GM23338 (cell line): ENCODE measurements around the gene NQO1. TPM values are rescaled to one million over a fixed set of nuclear protein-coding genes. Genes with fewer than 3 reads are reported as not detected.

ENCODE experiments used
- ATAC-seq: fragments of 200-7000 bp; cut with Tn5 transposase; 3 replicates; pipeline ENCODE4 v1.9.1; 2020
- DNase-seq: peaks from one replicate; pipeline ENCODE4 v3.0.0-alpha.2; 2015; ENCODE audit warnings: low spot score
- H2AFZ ChIP-seq: fragments of 200-600 bp; sonication (generic); 2 replicates; pipeline ENCODE4 v1.8.0; 2016; ENCODE audit warnings: antibody characterized with exemption, mild to moderate bottlenecking, moderate library complexity
- H3F3A ChIP-seq: fragments of 200-600 bp; sonication (generic); replicated peaks from 2 replicates; pipeline ENCODE4 v1.8.0; 2017; ENCODE audit warnings: antibody characterized with exemption, mixed run types, low read depth
- H3K27ac ChIP-seq: fragments of 200-600 bp; sonication (generic); 2 replicates; pipeline ENCODE4 v1.6.1; 2016; ENCODE audit warnings: low read depth
- H3K27me3 ChIP-seq: fragments of 200-600 bp; sonication (generic); 2 replicates; pipeline ENCODE4 v1.8.0; 2016; ENCODE audit warnings: mild to moderate bottlenecking, mixed run types, moderate library complexity; ENCODE audit not compliant: insufficient read depth
- H3K36me3 ChIP-seq: fragments of 200-600 bp; sonication (generic); 2 replicates; pipeline ENCODE4 v1.8.0; 2016; ENCODE audit warnings: mild to moderate bottlenecking; ENCODE audit not compliant: insufficient read depth
- H3K4me1 ChIP-seq: fragments of 200-600 bp; sonication (generic); 2 replicates; pipeline ENCODE4 v1.8.0; 2016; ENCODE audit warnings: mild to moderate bottlenecking, moderate library complexity; ENCODE audit not compliant: insufficient read depth
- H3K4me2 ChIP-seq: fragments of 200-600 bp; sonication (generic); 2 replicates; pipeline ENCODE4 v1.7.1; 2017; ENCODE audit warnings: mixed run types
- H3K4me3 ChIP-seq: fragments of 200-600 bp; sonication (generic); 2 replicates; pipeline ENCODE4 v1.6.1; 2016; ENCODE audit warnings: mixed run types
- H3K79me2 ChIP-seq: fragments of 200-600 bp; sonication (generic); replicated peaks from 2 replicates; pipeline ENCODE4 v1.8.0; 2017; ENCODE audit warnings: mild to moderate bottlenecking; ENCODE audit not compliant: insufficient read depth
- H3K9me2 ChIP-seq: fragments of 200-600 bp; sonication (generic); 2 replicates; pipeline ENCODE4 v1.8.0; 2017; ENCODE audit not compliant: insufficient read depth
- H4K20me1 ChIP-seq: fragments of 200-600 bp; sonication (generic); replicated peaks from 2 replicates; pipeline ENCODE4 v1.8.0; 2017; ENCODE audit warnings: mild to moderate bottlenecking; ENCODE audit not compliant: insufficient read depth
- H3K27ac Mint-ChIP-seq: 2 replicates; pipeline ENCODE4 v1.8.0; 2020; ENCODE audit warnings: inconsistent platforms, mild to moderate bottlenecking, moderate library complexity, mixed read lengths
- H3K27me3 Mint-ChIP-seq: 3 replicates; pipeline ENCODE4 v1.8.0; 2022; ENCODE audit warnings: low read depth, mild to moderate bottlenecking, moderate library complexity, mixed read lengths, inconsistent platforms; ENCODE audit not compliant: insufficient read depth, poor library complexity
- H3K36me3 Mint-ChIP-seq: 3 replicates; pipeline ENCODE4 v1.8.0; 2021; ENCODE audit warnings: low read depth, mild to moderate bottlenecking, inconsistent platforms, moderate library complexity, mixed read lengths
- H3K4me1 Mint-ChIP-seq: 3 replicates; pipeline ENCODE4 v1.8.0; 2020; ENCODE audit warnings: mild to moderate bottlenecking, inconsistent platforms, mixed read lengths
- H3K4me3 Mint-ChIP-seq: 3 replicates; pipeline ENCODE4 v1.8.0; 2021; ENCODE audit warnings: moderate library complexity, mild to moderate bottlenecking, inconsistent platforms, mixed read lengths
- H3K9me3 Mint-ChIP-seq: 3 replicates; pipeline ENCODE4 v1.8.0; 2020; ENCODE audit warnings: moderate library complexity, mild to moderate bottlenecking, inconsistent platforms, mixed read lengths
- CREB1 ChIP-seq: fragments of 250-450 bp; sonication (Bioruptor Pico); IDR thresholded peaks from 2 replicates; pipeline ENCODE4 v1.5.0; 2020; ENCODE audit warnings: low read depth, mild to moderate bottlenecking, moderate library complexity
- CTCF ChIP-seq, 2 experiments: fragments of 200-600 bp in 1 of 2; sonication (generic) in 1 of 2; conservative IDR thresholded peaks; 2 replicates each; pipeline versions ENCODE4 v1.5.1 to v1.6.1; 2016 to 2017; ENCODE audit warnings: antibody characterized with exemption in 2 of 2, low read depth in 2 of 2, mild to moderate bottlenecking in 2 of 2, moderate library complexity in 1 of 2
- ETS1 ChIP-seq: IDR thresholded peaks from 2 replicates; pipeline ENCODE4 v1.6.1; 2016; ENCODE audit warnings: antibody characterized with exemption
- EZH2 ChIP-seq: fragments of 200-600 bp; sonication (generic); IDR thresholded peaks from one replicate; pipeline ENCODE4 v1.8.0; 2017; ENCODE audit warnings: antibody characterized with exemption, mild to moderate bottlenecking, low read depth; ENCODE audit not compliant: unreplicated experiment
- EZH2phosphoT487 ChIP-seq: fragments of 200-600 bp; sonication (generic); IDR thresholded peaks from one replicate; pipeline ENCODE4 v1.8.1; 2018; ENCODE audit warnings: antibody characterized with exemption; ENCODE audit not compliant: unreplicated experiment
- JUNB ChIP-seq: IDR thresholded peaks from one replicate; pipeline ENCODE4 v1.6.1; 2016; ENCODE audit warnings: antibody characterized with exemption; ENCODE audit not compliant: unreplicated experiment
- NANOG ChIP-seq: IDR thresholded peaks from 2 replicates; pipeline ENCODE4 v1.6.1; 2016; ENCODE audit warnings: antibody characterized with exemption, borderline replicate concordance
- POLR2AphosphoS5 ChIP-seq: IDR thresholded peaks from 2 replicates; pipeline ENCODE4 v1.6.1; 2016; ENCODE audit warnings: antibody characterized with exemption, low read depth
- REST ChIP-seq: IDR thresholded peaks from one replicate; pipeline ENCODE4 v1.6.1; 2018; ENCODE audit warnings: antibody characterized with exemption; ENCODE audit not compliant: unreplicated experiment
- ZNF114 ChIP-seq: fragments of 250-450 bp; sonication (Bioruptor Pico); IDR thresholded peaks from 2 replicates; pipeline ENCODE4 v1.5.0; 2020; ENCODE audit warnings: mild to moderate bottlenecking, moderate library complexity
- ZNF331 ChIP-seq: fragments of 250-450 bp; sonication (Bioruptor Pico); IDR thresholded peaks from 2 replicates; pipeline ENCODE4 v1.5.0; 2020; ENCODE audit warnings: low read depth, mild to moderate bottlenecking, moderate library complexity
- ZNF462 ChIP-seq: fragments of 250-450 bp; sonication (Bioruptor Pico); IDR thresholded peaks from 2 replicates; pipeline ENCODE4 v1.5.0; 2020; ENCODE audit warnings: mild to moderate bottlenecking, moderate library complexity
- polyA plus RNA-seq: library from polyadenylated mRNA; unstranded; fragments of >200 nt; fragmentation: Nextera tagmentation; extraction: Ambion mirVana; gene quantifications from 2 replicates; pipeline ENCODE4 v1.2.1, GENCODE V29; 2016
- total RNA-seq: library from RNA; depleted of rRNA; stranded (reverse); fragments of >200 nt; shearing (Covaris generic); gene quantifications from 2 replicates; pipeline ENCODE4 v1.2.3, GENCODE V29; 2014

Gene NQO1
- total and polyA plus RNA-seq, 2 experiments from 2014 or later, result 80.9 to 86.3 TPM

GRCh38 chr16:69712914-69713581 lies 13.3 kb downstream of the NQO1 start:
- H3K9me2 ChIP-seq, result no peaks in the 10 kb centered on the region
- H3K4me2 ChIP-seq, result no peak overlapping the region
- Mint-ChIP-seq H3K4me3 (no peak overlapping the region), H3K36me3 (peaks cover 17% of the 10 kb centered on the region; the same call in 2 of the 3 replicates), H3K27ac (no peak overlapping the region), H3K9me3 (no peaks in the 10 kb centered on the region), H3K27me3 (peaks cover 4% of the 10 kb centered on the region), H3K4me1 (no peaks in the 10 kb centered on the region; the same call in 2 of the 3 replicates)
- no peak overlapping the region for H3K27ac ChIP-seq
- H3K4me3 ChIP-seq, result no peak overlapping the region
- peaks cover 22% of the 10 kb centered on the region for H3K36me3 ChIP-seq
- H3K79me2 ChIP-seq, result no peaks in the 10 kb centered on the region
- TF ChIP-seq JUNB, result no peak
- TF ChIP-seq CREB1 (CRISPR knock-in tag), result no peak
- no peak for TF ChIP-seq EZH2phosphoT487
- no peak for TF ChIP-seq ZNF114
- no peak for TF ChIP-seq REST
- TF ChIP-seq ETS1, result no peak
- no peak for TF ChIP-seq ZNF462
- TF ChIP-seq NANOG, result no peak
- TF ChIP-seq CTCF (conservative IDR thresholded peaks at IDR 0.05; ENCODE audit: low read depth in 2 of 2), result no peak
- no peak for TF ChIP-seq POLR2AphosphoS5
- no peak for TF ChIP-seq EZH2
- no peak for TF ChIP-seq ZNF331 (CRISPR knock-in tag)
- ATAC-seq, result no peak
- no peaks in the 10 kb centered on the region for H3F3A ChIP-seq
- H4K20me1 ChIP-seq, result no peaks in the 10 kb centered on the region; the same call in 1 of the 2 replicates
- no peaks in the 10 kb centered on the region for H3K27me3 ChIP-seq
- no peak for DNase-seq
- no peaks in the 10 kb centered on the region for H3K4me1 ChIP-seq
- H2AFZ ChIP-seq, result no peak overlapping the region
